NCI-H774 (cell line): ENCODE measurements around the gene COL23A1.

Source experiments
- DNase-seq: peaks from one replicate; lab custom pipeline; 2025; lab: John Stamatoyannopoulos, UW

Gene COL23A1

GRCh38 chr5:178222292-178222691, 367.9 kb downstream of the COL23A1 start:
- no peak for DNase-seq

- no peak for DNase-seq
These were observed 368.3 kb downstream of the COL23A1 start for GRCh38 chr5:178221853-178222252.

- DNase-seq = no peak
These were observed 368.9 kb downstream of the COL23A1 start for GRCh38 chr5:178221282-178221681.

DNA sequence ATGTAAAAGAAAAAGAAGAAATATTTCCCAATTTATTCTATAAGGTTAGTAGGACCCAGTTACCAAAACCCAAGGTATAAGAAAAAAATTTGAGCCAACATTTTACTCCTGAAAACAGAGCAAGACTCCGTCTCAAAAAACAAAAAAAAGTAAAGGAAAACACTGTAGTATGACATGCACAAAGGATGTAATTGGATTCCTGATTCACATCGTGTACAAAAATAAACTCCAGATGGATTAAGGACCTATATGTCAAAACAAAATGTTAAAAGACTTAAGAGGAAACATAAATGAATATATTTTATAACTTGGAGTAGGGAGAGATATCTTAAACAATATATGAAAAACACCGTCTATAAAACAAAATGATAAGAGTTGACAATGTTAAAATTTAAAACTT, 371.4 kb downstream of the COL23A1 start:
- no peak for DNase-seq

DNA sequence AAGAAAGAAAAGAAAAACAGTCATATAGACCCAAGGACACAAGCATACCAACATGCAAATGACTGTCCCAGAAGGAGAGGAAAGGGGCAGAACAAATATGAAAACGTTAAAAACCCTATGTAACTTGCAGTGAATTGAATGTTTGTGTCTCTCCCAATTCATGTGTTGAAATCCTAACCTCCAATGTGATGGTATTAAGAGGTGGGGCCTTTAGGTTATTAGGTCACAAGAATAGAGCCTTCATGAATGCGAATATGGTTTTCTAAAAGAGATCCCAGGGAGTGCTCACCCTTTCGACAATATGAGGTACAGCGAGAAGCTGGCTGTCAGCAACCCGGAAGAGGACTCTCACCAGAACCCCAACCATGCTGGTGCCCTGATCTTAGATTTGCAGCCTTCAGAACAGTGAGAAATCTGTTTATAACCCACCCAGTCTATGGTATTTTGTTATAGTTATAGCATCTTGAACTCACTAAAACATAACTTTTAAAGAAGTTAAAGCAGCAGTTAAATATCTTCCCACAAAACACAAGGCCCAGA, 371.9 kb downstream of the COL23A1 start:
- no peak for DNase-seq

DNA sequence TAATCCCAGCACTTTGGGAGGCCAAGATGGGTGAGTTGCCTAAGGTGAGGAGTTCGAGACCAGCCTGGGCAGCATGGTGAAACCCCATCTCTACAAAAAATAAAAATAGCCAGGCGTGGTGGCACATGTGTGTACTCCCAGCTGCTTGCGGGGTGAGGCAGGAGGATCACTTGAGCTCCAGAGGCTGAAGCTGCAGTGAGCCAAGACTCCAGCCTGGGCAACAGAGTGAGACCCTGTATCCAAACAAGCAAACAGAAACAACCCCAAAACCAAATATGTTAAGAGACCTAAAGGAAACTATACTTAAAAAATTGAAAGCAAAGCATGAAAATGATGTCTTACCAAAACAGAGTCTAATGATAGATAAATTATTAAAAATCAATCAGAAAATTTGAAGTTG, 373.4 kb downstream of the COL23A1 start:
- DNase-seq = no peak

DNA sequence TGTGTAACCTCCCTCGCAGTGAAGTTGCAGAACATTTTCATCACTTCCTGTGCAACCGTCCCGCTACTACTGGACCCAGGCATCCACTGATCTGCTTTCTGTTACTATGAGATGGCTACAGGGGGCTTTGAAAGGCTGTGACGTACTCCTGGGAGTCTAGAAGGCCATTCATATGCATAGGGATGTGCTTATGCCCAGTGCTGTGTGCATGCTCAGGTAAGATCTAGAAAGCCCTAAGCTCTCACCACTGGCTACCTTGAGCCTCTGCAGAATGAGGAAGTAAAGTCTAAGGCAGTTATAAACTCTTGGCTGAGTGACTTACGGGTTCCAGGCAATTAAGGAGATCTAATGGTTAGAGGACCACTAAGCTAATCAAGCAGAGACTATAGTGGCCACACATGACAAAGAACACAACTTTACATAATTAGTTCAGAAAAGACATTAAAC, 374.1 kb downstream of the COL23A1 start:
- DNase-seq = no peak

GRCh38 chr5:178215280-178216002, 374.8 kb downstream of the COL23A1 start:
- no peak for DNase-seq

DNA sequence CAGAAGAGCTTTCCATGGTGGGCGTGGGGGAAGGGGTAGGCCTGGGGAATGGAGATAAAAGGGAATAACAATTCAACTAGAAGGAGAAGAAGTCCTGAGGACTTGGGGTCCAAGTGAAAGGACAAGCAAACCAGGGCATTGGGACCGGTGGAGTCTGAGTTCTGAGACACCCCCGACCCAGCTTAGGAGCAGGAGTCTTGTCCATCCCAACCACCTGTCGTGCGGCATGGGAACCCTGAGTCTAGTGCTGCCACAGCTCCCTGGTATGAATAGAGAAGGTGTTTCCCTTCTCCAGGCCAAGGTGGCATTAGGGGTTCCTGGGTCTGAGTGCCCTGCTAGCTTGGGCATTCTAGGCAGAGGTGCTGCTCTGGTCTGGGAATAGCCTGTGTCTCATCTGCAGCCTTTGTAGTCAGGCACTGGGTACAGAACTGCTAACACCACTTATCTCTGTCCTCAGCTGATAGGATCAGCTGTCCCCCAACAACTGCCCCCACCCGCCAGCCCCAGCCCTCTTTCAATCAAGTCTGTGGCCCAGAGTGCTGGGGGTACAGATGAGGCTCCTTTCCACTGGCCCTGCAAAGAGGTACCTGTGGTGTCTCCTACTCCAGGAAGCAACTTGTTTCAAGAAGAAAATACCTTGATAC, 375.9 kb downstream of the COL23A1 start:
- DNase-seq = no peak

DNA sequence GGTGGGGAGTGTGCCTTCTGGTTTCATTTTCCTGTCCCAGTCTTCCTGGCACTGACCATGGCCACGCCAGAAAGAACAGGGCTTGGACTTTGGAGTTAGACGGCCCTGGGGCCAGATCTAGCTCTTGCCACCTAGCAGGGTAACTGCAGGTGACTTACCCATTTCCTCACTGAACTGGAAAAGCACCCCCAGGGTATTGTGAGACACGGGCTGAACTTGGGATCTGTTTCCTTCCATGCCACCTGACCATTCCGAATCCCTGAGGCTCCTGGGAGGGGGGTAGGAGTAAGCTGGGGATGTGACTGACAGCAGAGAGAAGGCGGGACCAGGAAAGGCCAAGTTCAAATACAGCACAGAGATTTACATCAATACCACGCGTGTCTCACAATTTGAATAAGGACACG, 376.4 kb downstream of the COL23A1 start:
- no peak for DNase-seq

GRCh38 chr5:178213003-178213461, 377.2 kb downstream of the COL23A1 start:
- DNase-seq = no peak

DNA sequence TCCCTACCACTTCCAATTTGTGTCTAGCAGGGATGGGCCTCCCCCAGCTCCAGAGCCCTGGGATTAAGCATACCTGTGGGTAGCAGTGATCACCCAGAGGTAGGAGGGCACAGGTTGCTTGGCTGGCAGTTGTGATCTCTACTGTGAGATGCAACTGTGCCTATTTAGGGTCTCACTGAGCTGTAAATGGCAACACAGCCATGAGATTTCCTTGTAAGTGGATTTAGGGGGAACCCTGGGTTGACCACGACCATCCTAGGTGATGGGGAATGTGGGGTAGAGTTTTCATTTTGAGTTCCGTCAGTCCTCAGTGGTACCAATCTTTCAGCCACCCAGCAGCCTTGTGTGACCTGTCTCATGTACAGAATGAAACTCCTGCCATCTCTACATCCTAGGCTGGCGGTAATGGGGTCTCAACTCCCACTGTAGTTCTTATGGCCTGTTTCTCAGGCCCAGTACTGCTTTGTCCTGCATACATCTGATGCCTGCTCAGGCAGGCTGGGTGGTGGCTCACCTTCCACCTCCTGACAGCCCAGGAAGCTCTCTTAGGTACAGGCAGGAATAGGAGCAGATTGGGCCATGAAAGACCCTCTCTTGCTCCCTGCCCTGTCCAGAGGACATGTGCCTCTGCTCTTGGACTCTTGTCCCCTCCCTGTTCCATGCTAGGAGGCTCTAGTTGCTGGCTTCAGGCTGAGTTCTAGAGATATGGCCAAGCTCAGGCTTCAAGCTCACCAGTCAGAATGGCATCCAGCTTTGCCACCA, 377.8 kb downstream of the COL23A1 start:
- no peak for DNase-seq

GRCh38 chr5:178211095-178212048, 378.8 kb downstream of the COL23A1 start:
- no peak for DNase-seq

DNA sequence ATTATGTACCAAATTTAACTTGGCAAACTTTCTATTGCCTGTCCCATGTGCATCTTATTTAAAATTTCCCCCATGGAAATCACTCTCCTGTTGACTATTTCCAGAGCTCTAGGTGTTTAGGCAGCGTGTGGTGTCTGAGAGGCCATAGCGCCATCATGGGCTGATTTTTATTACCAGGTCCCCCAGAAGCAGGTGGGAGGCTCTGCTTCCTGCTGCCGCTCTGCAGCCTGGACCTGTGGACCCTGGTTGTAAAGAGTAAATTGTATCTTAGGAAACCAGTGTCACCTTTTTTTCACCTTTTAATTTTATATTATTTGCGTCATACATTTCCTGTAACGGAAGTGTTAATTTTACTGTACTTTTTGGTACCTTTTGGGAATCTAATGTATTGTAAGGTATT, 379.5 kb downstream of the COL23A1 start:
- no peak for DNase-seq

GRCh38 chr5:178210073-178210535, 380.1 kb downstream of the COL23A1 start:
- DNase-seq = no peak

DNA sequence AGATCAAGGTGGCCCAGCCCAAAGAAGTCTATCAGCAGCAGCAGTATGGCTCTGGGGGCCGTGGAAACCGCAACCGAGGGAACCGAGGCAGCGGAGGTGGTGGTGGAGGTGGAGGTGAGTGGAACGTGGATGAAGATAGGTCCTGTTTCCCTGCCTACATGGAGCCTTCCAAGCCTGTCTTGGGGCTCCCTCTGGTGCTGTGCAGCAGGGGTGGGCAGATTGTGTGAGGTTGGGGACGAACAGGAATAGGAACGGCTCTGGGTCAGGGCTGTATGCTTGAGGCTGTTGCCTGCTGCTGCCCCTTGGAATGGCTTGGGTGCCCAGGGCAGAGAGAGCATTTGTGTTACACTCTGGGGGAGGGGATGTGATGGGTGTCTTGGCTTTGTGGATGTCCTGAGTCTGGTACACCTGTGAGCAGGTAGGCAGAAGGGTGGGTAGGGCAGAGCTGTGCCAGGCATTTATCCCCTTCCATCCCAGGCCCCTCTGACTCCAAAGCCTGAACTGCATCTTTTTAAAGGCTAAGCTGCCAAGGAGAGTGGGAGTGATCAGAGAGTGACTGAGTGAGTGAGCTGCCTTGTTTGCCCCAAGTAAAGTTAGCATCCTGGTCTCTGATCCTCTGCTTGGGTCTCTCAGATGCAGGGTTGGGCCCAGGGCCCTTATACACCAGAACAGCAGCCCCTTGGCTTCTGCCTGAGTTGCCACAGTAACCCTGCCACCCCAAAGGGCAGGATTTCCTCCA, 380.7 kb downstream of the COL23A1 start:
- DNase-seq = no peak

- DNase-seq = no peak
These were observed 381.5 kb downstream of the COL23A1 start for GRCh38 chr5:178208540-178209227.

GRCh38 chr5:178207917-178208280, 382.3 kb downstream of the COL23A1 start:
- no peak for DNase-seq

GRCh38 chr5:178207183-178207916, 382.8 kb downstream of the COL23A1 start:
- DNase-seq = no peak
